ENCODE data around the gene KIAA0408.
A peak's percentile ranks its signal among the peaks of the same experiment; 100 is the strongest.
"Not testable (repeated sequence)": the region's sequence is repeated elsewhere in the genome, so short reads cannot be mapped to it uniquely, and the experiment has no call there.

KIAA0408 gene

GRCh38 chr6:127462376-127462775 lies 3.2 kb upstream of the KIAA0408 start:
- DNase-seq: no peak

- no peak for DNase-seq
Observed at GRCh38 chr6:127460465-127460864, 1.3 kb upstream of the KIAA0408 start.

GRCh38 chr6:127458817-127459216 lies 372 bp downstream of the KIAA0408 start:
- DNase-seq: no peak

- no peak for DNase-seq
Observed at GRCh38 chr6:127458222-127458621, 967 bp downstream of the KIAA0408 start.

GRCh38 chr6:127457456-127458064 lies 1.6 kb downstream of the KIAA0408 start:
- no peak for DNase-seq

- no peak for DNase-seq
Observed at GRCh38 chr6:127456465-127456864, 2.7 kb downstream of the KIAA0408 start.

- DNase-seq: no peak
Observed at GRCh38 chr6:127453845-127454619, 5.2 kb downstream of the KIAA0408 start.

GRCh38 chr6:127452803-127453202 lies 6.4 kb downstream of the KIAA0408 start:
- no peak for DNase-seq

- no peak for DNase-seq
Observed at GRCh38 chr6:127451388-127451787, 7.8 kb downstream of the KIAA0408 start.

GRCh38 chr6:127447780-127448179 lies 11.4 kb downstream of the KIAA0408 start:
- DNase-seq: no peak

- no peak for DNase-seq
Observed at GRCh38 chr6:127446356-127446755, 12.8 kb downstream of the KIAA0408 start.

GRCh38 chr6:127441881-127442280 lies 17.3 kb downstream of the KIAA0408 start:
- no peak for DNase-seq

GRCh38 chr6:127439718-127440117 lies 19.5 kb downstream of the KIAA0408 start:
- no peak for DNase-seq

- no peak for DNase-seq
Observed at GRCh38 chr6:127436578-127437110, 22.5 kb downstream of the KIAA0408 start.

GRCh38 chr6:127435626-127436220 lies 23.5 kb downstream of the KIAA0408 start:
- DNase-seq: no peak

GRCh38 chr6:127434651-127435050 lies 24.5 kb downstream of the KIAA0408 start:
- DNase-seq: no peak

GRCh38 chr6:127428562-127428961 lies 30.6 kb downstream of the KIAA0408 start:
- not testable (repeated sequence) for DNase-seq

GRCh38 chr6:127423921-127424320 lies 35.3 kb downstream of the KIAA0408 start:
- no peak for DNase-seq

- DNase-seq: not testable (repeated sequence)
Observed at GRCh38 chr6:127421164-127421563, 38.0 kb downstream of the KIAA0408 start.

- DNase-seq: peak; percentile 22
Observed at GRCh38 chr6:127420556-127420955, 38.6 kb downstream of the KIAA0408 start.

- no peak for DNase-seq
Observed at GRCh38 chr6:127415096-127415495, 44.1 kb downstream of the KIAA0408 start.

- not testable (repeated sequence) for DNase-seq
Observed at GRCh38 chr6:127413123-127413522, 46.1 kb downstream of the KIAA0408 start.

GRCh38 chr6:127412016-127412415 lies 47.2 kb downstream of the KIAA0408 start:
- DNase-seq: not testable (repeated sequence)

Data from midbrain (tissue), 1 donor.